MM.1S (cell line): ENCODE measurements around the gene SNRNP48.

Experiments
- DNase-seq: peaks from one replicate; pipeline ENCODE4 v3.0.0-alpha.2; 2015
- H2AFZ ChIP-seq: fragments of 300-600 bp; sonication (generic); 2 replicates; pipeline ENCODE4 v1.6.0; 2016; ENCODE audit warnings: antibody characterized with exemption, low read length
- H3F3A ChIP-seq: fragments of 300-600 bp; sonication (generic); 2 replicates; pipeline ENCODE4 v1.6.1; 2016; ENCODE audit warnings: mild to moderate bottlenecking, antibody characterized with exemption, low read length, moderate library complexity, mixed read lengths; ENCODE audit not compliant: insufficient read depth
- H3K27ac ChIP-seq: fragments of 300-600 bp; sonication (generic); 2 replicates; pipeline ENCODE4 v1.5.1; 2016; ENCODE audit warnings: mild to moderate bottlenecking, low read length
- H3K27me3 ChIP-seq: fragments of 300-600 bp; sonication (generic); replicated peaks from 2 replicates; pipeline ENCODE4 v1.6.0; 2016; ENCODE audit warnings: low read length; ENCODE audit not compliant: insufficient read depth
- H3K36me3 ChIP-seq: fragments of 300-600 bp; sonication (generic); replicated peaks from 2 replicates; pipeline ENCODE4 v1.6.1; 2016; ENCODE audit warnings: mild to moderate bottlenecking, low read length, mixed read lengths; ENCODE audit not compliant: insufficient read depth
- H3K4me1 ChIP-seq: fragments of 300-600 bp; sonication (generic); 2 replicates; pipeline ENCODE4 v1.6.1; 2016; ENCODE audit warnings: low read length, mixed read lengths
- H3K4me2 ChIP-seq: fragments of 300-600 bp; sonication (generic); 2 replicates; pipeline ENCODE4 v1.6.0; 2016; ENCODE audit warnings: low read depth, low read length
- H3K4me3 ChIP-seq: fragments of 300-600 bp; sonication (generic); 2 replicates; pipeline ENCODE4 v1.5.1; 2016; ENCODE audit warnings: low read length, mixed read lengths
- H3K79me2 ChIP-seq: fragments of 300-600 bp; sonication (generic); 2 replicates; pipeline ENCODE4 v1.6.1; 2016; ENCODE audit warnings: mixed run types, low read length, mixed read lengths
- H3K9ac ChIP-seq: fragments of 300-600 bp; sonication (generic); 2 replicates; pipeline ENCODE4 v1.6.1; 2016; ENCODE audit warnings: low read length, mixed read lengths
- H3K9me2 ChIP-seq: fragments of 300-600 bp; sonication (generic); replicated peaks from 2 replicates; pipeline ENCODE4 v1.6.1; 2016; ENCODE audit warnings: mild to moderate bottlenecking, low read length, mixed read lengths; ENCODE audit not compliant: insufficient read depth
- H3K9me3 ChIP-seq: fragments of 300-600 bp; sonication (generic); replicated peaks from 2 replicates; pipeline ENCODE4 v1.6.1; 2016; ENCODE audit warnings: mild to moderate bottlenecking, low read length, mixed read lengths; ENCODE audit not compliant: insufficient read depth
- H4K20me1 ChIP-seq: fragments of 300-600 bp; sonication (generic); 2 replicates; pipeline ENCODE4 v1.6.1; 2016; ENCODE audit warnings: mild to moderate bottlenecking, low read length, moderate library complexity, mixed read lengths; ENCODE audit not compliant: insufficient read depth
- CTCF ChIP-seq: fragments of 300-600 bp; sonication (generic); IDR thresholded peaks from 2 replicates; pipeline ENCODE4 v1.5.1; 2016; ENCODE audit warnings: antibody characterized with exemption, low read length, mixed read lengths
- EZH2 ChIP-seq: fragments of 300-600 bp; sonication (generic); optimal IDR thresholded peaks from 2 replicates; pipeline ENCODE3; 2017; ENCODE audit warnings: low read depth, mild to moderate bottlenecking, antibody characterized with exemption, low read length, mixed read lengths
- EZH2phosphoT487 ChIP-seq: fragments of 300-600 bp; sonication (generic); IDR thresholded peaks from 2 replicates; pipeline ENCODE4 v1.6.1; 2018; ENCODE audit warnings: antibody characterized with exemption, low read length

The SNRNP48 gene

GRCh38 chr6:7542065-7542873 is 47.7 kb upstream of the SNRNP48 start:
- Histone ChIP-seq H3K4me3 (peak overlapping the region; percentile 73), H3K27me3 (no peaks in the 10 kb centered on the region; the same call in 1 of the 2 replicates), H3K9ac (peak overlapping the region; percentile 49; the same call in 1 of the 2 replicates), H4K20me1 (no peaks in the 10 kb centered on the region), H3K4me1 (0 out of 2 replicates have a peak, but pooled peaks cover 2% of the 10 kb centered on the region), H3K27ac (no peak overlapping the region), H3F3A (no peaks in the 10 kb centered on the region), H3K36me3 (no peaks in the 10 kb centered on the region), H3K9me2 (no peaks in the 10 kb centered on the region), H3K4me2 (peak overlapping the region; percentile 96), H2AFZ (peak overlapping the region; percentile 71), H3K9me3 (no peaks in the 10 kb centered on the region), H3K79me2 (no peaks in the 10 kb centered on the region)
- DNase-seq: no peak
- TF ChIP-seq EZH2 (no peak), CTCF (no peak), EZH2phosphoT487 (no peak)

GRCh38 chr6:7542874-7543624 is 46.9 kb upstream of the SNRNP48 start:
- no peaks in the 10 kb centered on the region for H3K36me3 ChIP-seq
- H3F3A ChIP-seq: no peaks in the 10 kb centered on the region
- no peak overlapping the region for H3K27ac ChIP-seq
- no peaks in the 10 kb centered on the region for H4K20me1 ChIP-seq
- TF ChIP-seq CTCF (no peak), EZH2phosphoT487 (no peak), EZH2 (no peak)
- H3K79me2 ChIP-seq: no peaks in the 10 kb centered on the region
- H3K9me2 ChIP-seq: no peaks in the 10 kb centered on the region
- no peaks in the 10 kb centered on the region; the same call in 1 of the 2 replicates for H3K27me3 ChIP-seq
- H3K9me3 ChIP-seq: no peaks in the 10 kb centered on the region
- H3K4me2 ChIP-seq: peak overlapping the region; percentile 96; the same call in 1 of the 2 replicates
- H2AFZ ChIP-seq: no peak overlapping the region
- no peak for DNase-seq
- H3K4me1 ChIP-seq: 0 out of 2 replicates have a peak, but pooled peaks cover 2% of the 10 kb centered on the region
- H3K4me3 ChIP-seq: peak overlapping the region; percentile 73
- H3K9ac ChIP-seq: no peak overlapping the region

- TF ChIP-seq EZH2phosphoT487 (no peak), CTCF (no peak), EZH2 (no peak)
- no peaks in the 10 kb centered on the region for H3K79me2 ChIP-seq
- H3K4me2 ChIP-seq: no peak overlapping the region
- no peak overlapping the region for H3K27ac ChIP-seq
- H3K36me3 ChIP-seq: no peaks in the 10 kb centered on the region
- no peak for DNase-seq
- no peaks in the 10 kb centered on the region for H3K9me3 ChIP-seq
- no peaks in the 10 kb centered on the region; the same call in 1 of the 2 replicates for H3K27me3 ChIP-seq
- no peak overlapping the region for H3K9ac ChIP-seq
- 0 out of 2 replicates have a peak, but pooled peaks cover 2% of the 10 kb centered on the region for H3K4me1 ChIP-seq
- no peaks in the 10 kb centered on the region for H3F3A ChIP-seq
- no peaks in the 10 kb centered on the region for H3K9me2 ChIP-seq
- no peak overlapping the region for H3K4me3 ChIP-seq
- no peaks in the 10 kb centered on the region for H4K20me1 ChIP-seq
- H2AFZ ChIP-seq: no peak overlapping the region
These were observed 46.1 kb upstream of the SNRNP48 start for GRCh38 chr6:7543789-7544424.
